ENCODE results near the gene ALAS1. TPM values are rescaled to one million over a fixed set of nuclear protein-coding genes. Genes with fewer than 3 reads are reported as not detected.

Gene ALAS1
- total and polyA plus RNA-seq, 9 donors: 16.1 to 70.1 (median 25.8) TPM

GRCh38 chr3:52220380-52221026 lies 22.5 kb downstream of the ALAS1 start:
- intact Hi-C loops (cut with DNase I): loop anchor here (2.0 to 10.0 kb wide), 4 partner anchors 54 to 127 kb away; partner anchors contain the start of gene WDR82 (in 1 of the 4)
- no peak overlapping the region for H3K27ac ChIP-seq

GRCh38 chr3:52221141-52221562 lies 23.2 kb downstream of the ALAS1 start:
- Histone ChIP-seq H3K36me3 (no peaks in the 10 kb centered on the region), H3K27ac (no peak overlapping the region), H3K4me1 (ENCODE audit: insufficient read depth) (peaks cover 15% of the 10 kb centered on the region), H3K9me3 (no peaks in the 10 kb centered on the region), H3K27me3 (no peaks in the 10 kb centered on the region), H3K4me3 (no peak overlapping the region)
- TF ChIP-seq POLR2A (IDR thresholded peaks at IDR 0.05) (no peak), CTCF (IDR thresholded peaks at IDR 0.05) (no peak), EP300 (IDR thresholded peaks at IDR 0.05) (no peak)
- 91 to 94% (median 92%) methylated on average over 27 of the region's 27 CpGs for WGBS, 3 donors
- DNase-seq: peak in 3 of 5 donors; percentile 33 to 40 (median 36)
- intact Hi-C loops (cut with DNase I): loop anchor here (2.0 to 10.0 kb wide), 4 partner anchors 54 to 126 kb away; partner anchors contain the start of gene WDR82 (in 1 of the 4)

More at GRCh38 chr3:52220380-52221026, 22.5 kb downstream of the ALAS1 start:
- no peak for TF ChIP-seq EP300 (IDR thresholded peaks at IDR 0.05)
- peak; percentile 77 to 91 (median 82) for TF ChIP-seq CTCF (IDR thresholded peaks at IDR 0.05)
- no peak for TF ChIP-seq POLR2A (IDR thresholded peaks at IDR 0.05)
- no peak overlapping the region for H3K4me3 ChIP-seq
- H3K36me3 ChIP-seq: no peaks in the 10 kb centered on the region
- H3K27me3 ChIP-seq: no peaks in the 10 kb centered on the region
- peaks cover 15% of the 10 kb centered on the region for H3K4me1 ChIP-seq (ENCODE audit: insufficient read depth)
- no peaks in the 10 kb centered on the region for H3K9me3 ChIP-seq
- DNase-seq: peak; percentile 84 to 93 (median 89)
- 35 to 38% (median 37%) methylated on average over 9 of the region's 9 CpGs for WGBS, 3 donors

- no peak for TF ChIP-seq POLR2A (IDR thresholded peaks at IDR 0.05)
- TF ChIP-seq EP300 (IDR thresholded peaks at IDR 0.05): no peak
- TF ChIP-seq CTCF (IDR thresholded peaks at IDR 0.05): no peak
- 65 to 69% (median 66%) methylated on average over 32 to 34 of the region's 34 CpGs for WGBS, 3 donors
- DNase-seq: peak; percentile 58 to 86 (median 79)
Observed at GRCh38 chr3:52221563-52222318, 23.8 kb downstream of the ALAS1 start.

GRCh38 chr3:52222319-52223221 lies 24.6 kb downstream of the ALAS1 start:
- DNase-seq: peak in 2 of 5 donors; percentile 25 to 38
- Histone ChIP-seq H3K36me3 (no peaks in the 10 kb centered on the region), H3K4me3 (no peak overlapping the region), H3K27ac (no peak overlapping the region), H3K9me3 (no peaks in the 10 kb centered on the region), H3K4me1 (ENCODE audit: insufficient read depth) (peaks cover 9% of the 10 kb centered on the region), H3K27me3 (no peaks in the 10 kb centered on the region)
- WGBS, 3 donors: 79 to 86% (median 84%) methylated on average over 41 of the region's 41 CpGs
- TF ChIP-seq EP300 (IDR thresholded peaks at IDR 0.05) (no peak), CTCF (IDR thresholded peaks at IDR 0.05) (no peak)
- intact Hi-C loops (cut with DNase I): loop anchor here in 3 of 4 donors (5.0 to 10.0 kb wide), 3 partner anchors 52 to 125 kb away; partner anchors contain the start of gene WDR82 (in 1 of the 3)

More at GRCh38 chr3:52221563-52222318, 23.8 kb downstream of the ALAS1 start:
- Histone ChIP-seq H3K27ac (no peak overlapping the region), H3K27me3 (no peaks in the 10 kb centered on the region), H3K4me1 (ENCODE audit: insufficient read depth) (peaks cover 11% of the 10 kb centered on the region), H3K4me3 (no peak overlapping the region), H3K36me3 (no peaks in the 10 kb centered on the region), H3K9me3 (no peaks in the 10 kb centered on the region)
- intact Hi-C loops (cut with DNase I): loop anchor here (2.0 to 10.0 kb wide), 4 partner anchors 53 to 126 kb away; partner anchors contain the start of gene WDR82 (in 1 of the 4)

Data from ovary (tissue), 9 donors.